Measurements from ENCODE around the gene KRT83.

DNA sequence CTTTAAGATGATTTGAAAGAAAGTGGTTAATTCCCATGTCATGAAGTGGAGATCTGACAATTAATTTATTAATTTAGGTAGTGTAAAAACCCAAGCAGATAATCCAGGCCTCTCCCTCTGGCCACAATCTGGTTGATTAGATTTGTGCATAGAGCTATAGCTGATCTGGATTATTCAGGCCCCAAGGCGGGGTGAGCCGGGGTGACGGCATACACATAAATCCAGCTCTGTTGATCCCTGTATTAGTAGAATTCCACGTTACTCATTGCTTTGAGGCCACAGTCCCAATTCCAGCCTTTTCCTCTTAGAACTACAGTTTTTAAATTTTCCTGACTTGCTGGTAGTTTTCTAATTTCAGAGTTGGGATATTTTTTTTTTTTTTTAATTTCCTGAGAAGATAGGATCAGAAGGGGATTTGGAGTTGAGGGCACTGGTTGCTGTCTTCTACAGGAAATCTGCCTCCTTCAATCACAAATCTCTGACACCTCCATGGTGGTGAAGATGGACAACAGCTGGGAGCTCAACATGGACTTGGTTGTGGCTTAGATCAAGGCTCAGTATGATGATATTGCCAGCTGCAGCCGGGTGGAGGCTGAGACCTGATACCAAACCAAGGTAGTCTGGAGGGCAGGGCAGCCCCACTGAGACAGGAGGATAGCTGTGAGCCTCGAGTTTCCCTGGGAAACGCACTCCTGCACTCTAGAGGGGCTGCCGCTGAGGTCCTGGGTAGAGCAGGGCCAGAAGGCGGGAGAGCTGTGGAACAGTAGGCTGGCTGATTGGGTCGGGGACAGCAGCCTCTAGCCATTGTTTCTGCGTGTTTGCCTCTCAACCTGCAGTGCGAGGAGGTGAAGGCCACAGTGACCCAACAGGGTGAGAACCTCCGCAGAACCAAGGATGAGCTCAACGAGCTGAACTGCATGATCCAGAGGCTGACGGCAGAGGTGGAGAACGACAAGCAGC, 26.6 kb upstream of the KRT83 start:
- TF ChIP-seq, protein P1, sequence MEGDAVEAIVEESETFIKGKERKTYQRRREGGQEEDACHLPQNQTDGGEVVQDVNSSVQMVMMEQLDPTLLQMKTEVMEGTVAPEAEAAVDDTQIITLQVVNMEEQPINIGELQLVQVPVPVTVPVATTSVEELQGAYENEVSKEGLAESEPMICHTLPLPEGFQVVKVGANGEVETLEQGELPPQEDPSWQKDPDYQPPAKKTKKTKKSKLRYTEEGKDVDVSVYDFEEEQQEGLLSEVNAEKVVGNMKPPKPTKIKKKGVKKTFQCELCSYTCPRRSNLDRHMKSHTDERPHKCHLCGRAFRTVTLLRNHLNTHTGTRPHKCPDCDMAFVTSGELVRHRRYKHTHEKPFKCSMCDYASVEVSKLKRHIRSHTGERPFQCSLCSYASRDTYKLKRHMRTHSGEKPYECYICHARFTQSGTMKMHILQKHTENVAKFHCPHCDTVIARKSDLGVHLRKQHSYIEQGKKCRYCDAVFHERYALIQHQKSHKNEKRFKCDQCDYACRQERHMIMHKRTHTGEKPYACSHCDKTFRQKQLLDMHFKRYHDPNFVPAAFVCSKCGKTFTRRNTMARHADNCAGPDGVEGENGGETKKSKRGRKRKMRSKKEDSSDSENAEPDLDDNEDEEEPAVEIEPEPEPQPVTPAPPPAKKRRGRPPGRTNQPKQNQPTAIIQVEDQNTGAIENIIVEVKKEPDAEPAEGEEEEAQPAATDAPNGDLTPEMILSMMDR (IDR thresholded peaks at IDR 0.05) = no peak
- no peak for TF ChIP-seq EP300 (IDR thresholded peaks at IDR 0.05)

Measured in tibial nerve (tissue), 4 donors.